GM19397 (cell line): ENCODE measurements around the gene KRTAP1-1.
"Not testable (repeated sequence)": the region's sequence is repeated elsewhere in the genome, so short reads cannot be mapped to it uniquely, and the experiment has no call there.

ENCODE experiments used
- ATAC-seq: cut with Tn5 transposase; IDR thresholded peaks from one replicate; pipeline ENCODE4 v1.9.1; 2021; ENCODE audit warnings: mild to moderate bottlenecking, moderate library complexity; ENCODE audit not compliant: unreplicated experiment

The KRTAP1-1 gene

GRCh38 chr17:41040783-41041571, at the start of gene KRTAP1-1:
Gene KRTAP1-1 (minus strand): TSS chr17:41041450. CDS start chr17:41041397, 53 bp downstream.
- ATAC-seq, result not testable (repeated sequence)

- not testable (repeated sequence) for ATAC-seq
These were observed 47.6 kb upstream of the KRTAP1-1 start for GRCh38 chr17:41088760-41089352.

- not testable (repeated sequence) for ATAC-seq
These were observed 43.0 kb upstream of the KRTAP1-1 start, which contains the start of gene KRTAP4-7 for GRCh38 chr17:41084100-41084856. Gene KRTAP4-7 (plus strand): TSS chr17:41084150. CDS start chr17:41084207, 57 bp downstream.

- not testable (repeated sequence) for ATAC-seq
These were observed 42.2 kb upstream of the KRTAP1-1 start for GRCh38 chr17:41083427-41083826.

GRCh38 chr17:41082626-41083025, 41.4 kb upstream of the KRTAP1-1 start:
- ATAC-seq, result no peak

- ATAC-seq, result no peak
These were observed 35.5 kb upstream of the KRTAP1-1 start for GRCh38 chr17:41076788-41077187.

- ATAC-seq, result no peak
These were observed 32.4 kb upstream of the KRTAP1-1 start for GRCh38 chr17:41073676-41074075.

- ATAC-seq, result no peak
These were observed 30.5 kb upstream of the KRTAP1-1 start for GRCh38 chr17:41071606-41072360.

GRCh38 chr17:41069031-41069430, 27.8 kb upstream of the KRTAP1-1 start:
- no peak for ATAC-seq

- ATAC-seq, result no peak
These were observed 26.0 kb upstream of the KRTAP1-1 start for GRCh38 chr17:41067281-41067680.

- ATAC-seq, result no peak
These were observed 24.8 kb upstream of the KRTAP1-1 start, which contains the start of gene KRTAP2-4 for GRCh38 chr17:41065829-41066624. Gene KRTAP2-4 (minus strand): TSS chr17:41065879. CDS start chr17:41065845, 34 bp downstream.

- not testable (repeated sequence) for ATAC-seq
These were observed 23.9 kb upstream of the KRTAP1-1 start for GRCh38 chr17:41065016-41065689.

GRCh38 chr17:41064301-41064700, 23.1 kb upstream of the KRTAP1-1 start:
- no peak for ATAC-seq

GRCh38 chr17:41063449-41063848, 22.2 kb upstream of the KRTAP1-1 start:
- ATAC-seq, result no peak

- ATAC-seq, result no peak
These were observed 20.7 kb upstream of the KRTAP1-1 start for GRCh38 chr17:41061964-41062363.

GRCh38 chr17:41060052-41060604, 18.9 kb upstream of the KRTAP1-1 start, which contains the start of gene KRTAP2-3:
Gene KRTAP2-3 (minus strand): TSS chr17:41060114. CDS start chr17:41060050, 64 bp downstream.
- ATAC-seq, result no peak

- ATAC-seq, result not testable (repeated sequence)
These were observed 18.2 kb upstream of the KRTAP1-1 start for GRCh38 chr17:41059276-41060051.

GRCh38 chr17:41058741-41059140, 17.5 kb upstream of the KRTAP1-1 start:
- ATAC-seq, result no peak
